ENCODE data around the gene SEMA3E. TPM values are rescaled to one million over a fixed set of nuclear protein-coding genes. Genes with fewer than 3 reads are reported as not detected.
A peak's percentile ranks its signal among the peaks of the same experiment; 100 is the strongest.

The SEMA3E gene
- total and polyA plus RNA-seq, 2 donors = 12.6 to 24.3 TPM

GRCh38 chr7:83613232-83613631, 35.7 kb downstream of the SEMA3E start:
- H3K27ac ChIP-seq (ENCODE audit: low read depth) = no peak overlapping the region
- H3K4me3 ChIP-seq (ENCODE audit: low read depth, low read length) = no peak overlapping the region
- no peaks in the 10 kb centered on the region for H3K4me1 ChIP-seq (ENCODE audit: insufficient read depth)
- DNase-seq (ENCODE audit: extremely low spot score) = no peak
- H3K36me3 ChIP-seq (ENCODE audit: insufficient read depth) = no peaks in the 10 kb centered on the region

GRCh38 chr7:83611776-83612175, 37.2 kb downstream of the SEMA3E start:
- no peaks in the 10 kb centered on the region for H3K4me1 ChIP-seq (ENCODE audit: insufficient read depth)
- WGBS = 93% methylated on average over 1 of the region's 1 CpG
- H3K36me3 ChIP-seq (ENCODE audit: insufficient read depth) = no peaks in the 10 kb centered on the region
- H3K27ac ChIP-seq (ENCODE audit: low read depth) = no peak overlapping the region
- no peak overlapping the region for H3K4me3 ChIP-seq (ENCODE audit: low read depth, low read length)
- no peak for DNase-seq (ENCODE audit: extremely low spot score)

GRCh38 chr7:83610649-83611304, 38.2 kb downstream of the SEMA3E start:
- no peaks in the 10 kb centered on the region for H3K4me1 ChIP-seq (ENCODE audit: insufficient read depth)
- H3K4me3 ChIP-seq (ENCODE audit: low read depth, low read length) = no peak overlapping the region
- 80% methylated on average over 4 of the region's 4 CpGs for WGBS
- DNase-seq (ENCODE audit: extremely low spot score) = no peak
- no peaks in the 10 kb centered on the region for H3K36me3 ChIP-seq (ENCODE audit: insufficient read depth)
- H3K27ac ChIP-seq (ENCODE audit: low read depth) = no peak overlapping the region

- DNase-seq (ENCODE audit: extremely low spot score) = no peak
- Histone ChIP-seq H3K36me3 (ENCODE audit: insufficient read depth) (no peaks in the 10 kb centered on the region), H3K4me1 (ENCODE audit: insufficient read depth) (no peaks in the 10 kb centered on the region), H3K4me3 (ENCODE audit: low read depth, low read length) (no peak overlapping the region), H3K27ac (ENCODE audit: low read depth) (no peak overlapping the region)
- WGBS = 76% methylated on average over 3 of the region's 3 CpGs
Observed at GRCh38 chr7:83608716-83609115, 40.2 kb downstream of the SEMA3E start.

- no peak overlapping the region for H3K27ac ChIP-seq (ENCODE audit: low read depth)
- H3K4me1 ChIP-seq (ENCODE audit: insufficient read depth) = no peaks in the 10 kb centered on the region
- no peak for DNase-seq (ENCODE audit: extremely low spot score)
- 76% methylated on average over 1 of the region's 1 CpG for WGBS
- H3K36me3 ChIP-seq (ENCODE audit: insufficient read depth) = no peaks in the 10 kb centered on the region
- H3K4me3 ChIP-seq (ENCODE audit: low read depth, low read length) = no peak overlapping the region
Observed at GRCh38 chr7:83603649-83604048, 45.3 kb downstream of the SEMA3E start.

GRCh38 chr7:83599131-83599530, 49.8 kb downstream of the SEMA3E start:
- Histone ChIP-seq H3K36me3 (ENCODE audit: insufficient read depth) (no peaks in the 10 kb centered on the region), H3K27ac (ENCODE audit: low read depth) (no peak overlapping the region), H3K4me3 (ENCODE audit: low read depth, low read length) (no peak overlapping the region), H3K4me1 (ENCODE audit: insufficient read depth) (no peaks in the 10 kb centered on the region)
- DNase-seq (ENCODE audit: extremely low spot score) = no peak
- WGBS = 91% methylated on average over 1 of the region's 1 CpG

GRCh38 chr7:83593921-83594475, 54.9 kb downstream of the SEMA3E start:
- Histone ChIP-seq H3K36me3 (ENCODE audit: insufficient read depth) (no peaks in the 10 kb centered on the region), H3K4me3 (ENCODE audit: low read depth, low read length) (no peak overlapping the region), H3K4me1 (ENCODE audit: insufficient read depth) (no peaks in the 10 kb centered on the region), H3K27ac (ENCODE audit: low read depth) (no peak overlapping the region)
- no peak for DNase-seq (ENCODE audit: extremely low spot score)
- 74% methylated on average over 4 of the region's 4 CpGs for WGBS

- 81% methylated on average over 4 of the region's 4 CpGs for WGBS
- no peak overlapping the region for H3K27ac ChIP-seq (ENCODE audit: low read depth)
Observed at GRCh38 chr7:83588602-83589240, 60.2 kb downstream of the SEMA3E start.

GRCh38 chr7:83586281-83586680, 62.7 kb downstream of the SEMA3E start:
- peak; percentile 10 for DNase-seq (ENCODE audit: extremely low spot score)
- no peaks in the 10 kb centered on the region for H3K36me3 ChIP-seq (ENCODE audit: insufficient read depth)
- no peaks in the 10 kb centered on the region for H3K4me1 ChIP-seq (ENCODE audit: insufficient read depth)
- no peak overlapping the region for H3K4me3 ChIP-seq (ENCODE audit: low read depth, low read length)
- WGBS = 21% methylated on average over 1 of the region's 1 CpG
- H3K27ac ChIP-seq (ENCODE audit: low read depth) = peak overlapping the region; percentile 23

More at GRCh38 chr7:83588602-83589240, 60.2 kb downstream of the SEMA3E start:
- H3K4me3 ChIP-seq (ENCODE audit: low read depth, low read length) = no peak overlapping the region
- no peaks in the 10 kb centered on the region for H3K4me1 ChIP-seq (ENCODE audit: insufficient read depth)
- DNase-seq (ENCODE audit: extremely low spot score) = no peak
- no peaks in the 10 kb centered on the region for H3K36me3 ChIP-seq (ENCODE audit: insufficient read depth)

GRCh38 chr7:83581667-83582435, 67.1 kb downstream of the SEMA3E start:
- no peak for DNase-seq (ENCODE audit: extremely low spot score)
- Histone ChIP-seq H3K36me3 (ENCODE audit: insufficient read depth) (no peaks in the 10 kb centered on the region), H3K27ac (ENCODE audit: low read depth) (no peak overlapping the region), H3K4me1 (ENCODE audit: insufficient read depth) (no peaks in the 10 kb centered on the region), H3K4me3 (ENCODE audit: low read depth, low read length) (no peak overlapping the region)
- WGBS = 93% methylated on average over 3 of the region's 3 CpGs

GRCh38 chr7:83579740-83580139, 69.2 kb downstream of the SEMA3E start:
- DNase-seq (ENCODE audit: extremely low spot score) = no peak
- H3K4me1 ChIP-seq (ENCODE audit: insufficient read depth) = no peaks in the 10 kb centered on the region
- no peaks in the 10 kb centered on the region for H3K36me3 ChIP-seq (ENCODE audit: insufficient read depth)
- H3K4me3 ChIP-seq (ENCODE audit: low read depth, low read length) = no peak overlapping the region
- 70% methylated on average over 5 of the region's 5 CpGs for WGBS
- no peak overlapping the region for H3K27ac ChIP-seq (ENCODE audit: low read depth)

GRCh38 chr7:83575436-83575835, 73.5 kb downstream of the SEMA3E start:
- Histone ChIP-seq H3K4me3 (ENCODE audit: low read depth, low read length) (no peak overlapping the region), H3K36me3 (ENCODE audit: insufficient read depth) (no peaks in the 10 kb centered on the region), H3K27ac (ENCODE audit: low read depth) (no peak overlapping the region), H3K4me1 (ENCODE audit: insufficient read depth) (no peaks in the 10 kb centered on the region)
- DNase-seq (ENCODE audit: extremely low spot score) = no peak
- 34% methylated on average over 3 of the region's 3 CpGs for WGBS

- no peaks in the 10 kb centered on the region for H3K4me1 ChIP-seq (ENCODE audit: insufficient read depth)
- DNase-seq (ENCODE audit: extremely low spot score) = no peak
- 72% methylated on average over 1 of the region's 1 CpG for WGBS
- H3K36me3 ChIP-seq (ENCODE audit: insufficient read depth) = no peaks in the 10 kb centered on the region
- H3K4me3 ChIP-seq (ENCODE audit: low read depth, low read length) = no peak overlapping the region
- H3K27ac ChIP-seq (ENCODE audit: low read depth) = no peak overlapping the region
Observed at GRCh38 chr7:83574616-83575015, 74.3 kb downstream of the SEMA3E start.

- Histone ChIP-seq H3K4me1 (ENCODE audit: insufficient read depth) (no peaks in the 10 kb centered on the region), H3K27ac (ENCODE audit: low read depth) (no peak overlapping the region), H3K36me3 (ENCODE audit: insufficient read depth) (no peaks in the 10 kb centered on the region), H3K4me3 (ENCODE audit: low read depth, low read length) (no peak overlapping the region)
- DNase-seq (ENCODE audit: extremely low spot score) = no peak
- WGBS = 45% methylated on average over 2 of the region's 2 CpGs
Observed at GRCh38 chr7:83562960-83563359, 86.0 kb downstream of the SEMA3E start.
